H1 (cell line): Measurements from ENCODE around the gene MYO1G. TPM values are rescaled to one million over a fixed set of nuclear protein-coding genes. Genes with fewer than 3 reads are reported as not detected.

Experiments
- CTCF ChIA-PET: fragments of 300-600 bp; sonication (Branson Sonifier 250); formaldehyde crosslinking; loops from one replicate; lab custom pipeline; 2021; ENCODE audit not compliant: partially characterized antibody; lab: Charles Lee
- POLR2A ChIA-PET: fragments of 300-600 bp; sonication (Branson Sonifier 250); formaldehyde crosslinking; loops from one replicate; lab custom pipeline; 2021; ENCODE audit warnings: inconsistent platforms; ENCODE audit not compliant: partially characterized antibody; lab: Charles Lee
- DNase-seq, 2 experiments: peaks; one replicate each; pipeline versions ENCODE4 v3.0.0 to v3.0.0-alpha.2; 2010 to 2022; ENCODE audit warnings: low spot score in 2 of 2, low read depth in 1 of 2, mixed read lengths in 1 of 2
- FAIRE-seq: peaks from 2 replicates; lab custom pipeline; 2011; peaks lifted over from hg19 to GRCh38; lab: Jason Lieb, UNC
- H2AFZ ChIP-seq: 2 replicates; pipeline ENCODE4 v1.8.1; 2012; ENCODE audit warnings: low read length, inconsistent platforms
- H2AK5ac ChIP-seq: 2 replicates; pipeline ENCODE4 v1.6.1; 2013; ENCODE audit warnings: low read depth, low read length
- H2BK120ac ChIP-seq: replicated peaks from 2 replicates; pipeline ENCODE3; 2013; ENCODE audit warnings: low read depth, low read length, inconsistent platforms
- H2BK12ac ChIP-seq: 2 replicates; pipeline ENCODE4 v1.6.1; 2013; ENCODE audit warnings: low read depth, low read length
- H2BK15ac ChIP-seq: 2 replicates; pipeline ENCODE4 v1.6.1; 2013; ENCODE audit warnings: low read length
- H2BK20ac ChIP-seq: 2 replicates; pipeline ENCODE4 v1.6.1; 2013; ENCODE audit warnings: low read length
- H2BK5ac ChIP-seq: 2 replicates; pipeline ENCODE4 v1.6.1; 2013; ENCODE audit warnings: low read depth, low read length
- H3K14ac ChIP-seq: 2 replicates; pipeline ENCODE4 v1.6.1; 2013; ENCODE audit warnings: inconsistent platforms; ENCODE audit not compliant: insufficient read length
- H3K18ac ChIP-seq: 2 replicates; pipeline ENCODE4 v1.6.1; 2013; ENCODE audit warnings: low read length; ENCODE audit errors: extremely low read depth
- H3K23ac ChIP-seq: 2 replicates; pipeline ENCODE4 v1.6.1; 2013; ENCODE audit warnings: inconsistent platforms; ENCODE audit not compliant: insufficient read length
- H3K23me2 ChIP-seq: 2 replicates; pipeline ENCODE4 v1.6.1; 2013; ENCODE audit warnings: low read depth, low read length
- H3K27ac ChIP-seq: 2 replicates; pipeline ENCODE4 v1.6.1; 2011; ENCODE audit warnings: low read depth, low read length, inconsistent platforms
- H3K27me3 ChIP-seq, 4 experiments: replicated peaks in 1 of 4; 1 replicate in 1 of 4; 2 replicates in 3 of 4; pipeline versions ENCODE4 v1.6.1 to v1.8.1; 2011 to 2013; ENCODE audit warnings: low read length in 3 of 4, mild to moderate bottlenecking in 3 of 4, inconsistent platforms in 2 of 4, mixed read lengths in 2 of 4, moderate library complexity in 1 of 4; ENCODE audit not compliant: control insufficient read depth in 3 of 4, insufficient read depth in 3 of 4; ENCODE audit errors: extremely low read depth in 1 of 4
- H3K36me3 ChIP-seq, 4 experiments: 2 replicates each; pipeline versions ENCODE4 v1.6.1 to v1.8.1; 2011 to 2013; ENCODE audit warnings: mild to moderate bottlenecking in 4 of 4, low read length in 3 of 4, moderate library complexity in 2 of 4, control low read depth in 1 of 4, inconsistent platforms in 1 of 4; ENCODE audit not compliant: insufficient read depth in 4 of 4, control insufficient read depth in 2 of 4
- H3K4ac ChIP-seq: replicated peaks from 2 replicates; pipeline ENCODE3; 2013; ENCODE audit warnings: low read length, low read depth, mixed read lengths, inconsistent platforms; ENCODE audit not compliant: insufficient read length
- H3K4me1 ChIP-seq, 4 experiments: replicated peaks in 1 of 4; 1 replicate in 1 of 4; 2 replicates in 3 of 4; pipeline versions ENCODE4 v1.6.1 to v1.8.1; 2011 to 2013; ENCODE audit warnings: low read length in 3 of 4, inconsistent platforms in 2 of 4, mixed read lengths in 1 of 4; ENCODE audit not compliant: insufficient read depth in 4 of 4, control insufficient read depth in 3 of 4
- H3K4me2 ChIP-seq, 2 experiments: 2 replicates each; pipeline versions ENCODE4 v1.6.1 to v1.8.1; 2011 to 2013; ENCODE audit warnings: low read depth in 2 of 2, low read length in 2 of 2, control low read depth in 1 of 2, inconsistent platforms in 1 of 2, mild to moderate bottlenecking in 1 of 2; ENCODE audit not compliant: insufficient read depth in 1 of 2
- H3K4me3 ChIP-seq, 4 experiments: fragments of 200-600, 300-600 bp in 1 of 4; sonication (generic), shearing (Covaris generic), sonication (Bioruptor Twin) in 1 of 4; 2 replicates each; pipeline versions ENCODE4 v1.5.1 to v1.8.1; 2011 to 2016; ENCODE audit warnings: low read length in 4 of 4, low read depth in 3 of 4, control low read depth in 2 of 4, inconsistent platforms in 2 of 4, mild to moderate bottlenecking in 2 of 4, mixed read lengths in 1 of 4, moderate library complexity in 1 of 4; ENCODE audit not compliant: insufficient read depth in 2 of 4; ENCODE audit errors: extremely low read depth in 1 of 4
- H3K56ac ChIP-seq: replicated peaks from 2 replicates; pipeline ENCODE3; 2013; ENCODE audit warnings: low read depth, mild to moderate bottlenecking, mixed read lengths, low read length, inconsistent platforms; ENCODE audit not compliant: insufficient read length
- H3K79me1 ChIP-seq: 2 replicates; pipeline ENCODE4 v1.6.1; 2013; ENCODE audit warnings: low read depth, low read length, control low read depth
- H3K79me2 ChIP-seq, 2 experiments: 2 replicates each; pipeline versions ENCODE4 v1.6.1 to v1.8.1; 2012 to 2013; ENCODE audit warnings: low read length in 2 of 2, mild to moderate bottlenecking in 2 of 2, inconsistent platforms in 1 of 2; ENCODE audit not compliant: insufficient read depth in 2 of 2, control insufficient read depth in 1 of 2
- H3K9ac ChIP-seq, 4 experiments: replicated peaks in 1 of 4; 1 replicate in 1 of 4; 2 replicates in 3 of 4; pipeline versions ENCODE4 v1.6.1 to v1.8.1; 2011 to 2013; ENCODE audit warnings: low read depth in 3 of 4, low read length in 3 of 4, control low read depth in 2 of 4, mild to moderate bottlenecking in 2 of 4, moderate library complexity in 2 of 4, inconsistent platforms in 1 of 4; ENCODE audit errors: extremely low read depth in 1 of 4
- H3K9me3 ChIP-seq, 2 experiments: 2 replicates each; pipeline versions ENCODE4 v1.6.1 to v1.8.1; 2012 to 2013; ENCODE audit warnings: mild to moderate bottlenecking in 2 of 2, moderate library complexity in 2 of 2, control low read depth in 1 of 2, inconsistent platforms in 1 of 2, low read depth in 1 of 2, low read length in 1 of 2, mixed read lengths in 1 of 2; ENCODE audit not compliant: insufficient read depth in 2 of 2
- H4K20me1 ChIP-seq, 2 experiments: replicated peaks in 1 of 2; 2 replicates each; pipeline versions ENCODE3 to v1.8.1; 2011 to 2013; ENCODE audit warnings: inconsistent platforms in 2 of 2, low read length in 2 of 2, mild to moderate bottlenecking in 1 of 2; ENCODE audit not compliant: insufficient read depth in 2 of 2, control insufficient read depth in 1 of 2
- H4K5ac ChIP-seq: 2 replicates; pipeline ENCODE4 v1.6.1; 2013; ENCODE audit warnings: low read length, low read depth, mixed read lengths, inconsistent platforms; ENCODE audit not compliant: insufficient read length
- H4K8ac ChIP-seq: 2 replicates; pipeline ENCODE4 v1.8.0; 2013; ENCODE audit warnings: mild to moderate bottlenecking, moderate library complexity, low read length, inconsistent platforms; ENCODE audit not compliant: insufficient read depth; ENCODE audit errors: extremely low read depth
- H4K91ac ChIP-seq: replicated peaks from 2 replicates; pipeline ENCODE3; 2013; ENCODE audit warnings: low read length, mixed read lengths, inconsistent platforms; ENCODE audit not compliant: insufficient read length
- BCL11A ChIP-seq, 2 experiments: IDR thresholded peaks; one replicate each; pipeline ENCODE4 v1.6.1; 2011; ENCODE audit warnings: low read depth in 2 of 2, low read length in 2 of 2, mild to moderate bottlenecking in 2 of 2
- CBX8 ChIP-seq: fragments of 300-800, 300-1000 bp; sonication (generic); IDR thresholded peaks from 2 replicates; pipeline ENCODE4 v1.7.1; 2016; ENCODE audit warnings: low read depth, low read length, borderline replicate concordance
- GABPA ChIP-seq: IDR thresholded peaks from 2 replicates; pipeline ENCODE4 v1.6.1; 2011; ENCODE audit warnings: mild to moderate bottlenecking, low read length, moderate library complexity, borderline replicate concordance; ENCODE audit not compliant: insufficient read depth
- HDAC2 ChIP-seq, 2 experiments: fragments of 300-600 bp in 1 of 2; sonication (generic) in 1 of 2; IDR thresholded peaks; 2 replicates each; pipeline ENCODE4 v1.6.1; 2011 to 2012; ENCODE audit warnings: low read depth in 2 of 2, low read length in 2 of 2, mild to moderate bottlenecking in 2 of 2, moderate library complexity in 2 of 2, borderline replicate concordance in 1 of 2, inconsistent platforms in 1 of 2
- HDAC6 ChIP-seq: IDR thresholded peaks from one replicate; pipeline ENCODE4 v1.7.1; 2012; ENCODE audit warnings: low read depth, mild to moderate bottlenecking, inconsistent platforms, low read length, moderate library complexity
- KDM1A ChIP-seq: fragments of 200-600, 300-600 bp; sonication (generic); IDR thresholded peaks from 2 replicates; pipeline ENCODE4 v1.7.1; 2016; ENCODE audit warnings: mild to moderate bottlenecking, low read length, borderline replicate concordance
- RAD21 ChIP-seq, 2 experiments: IDR thresholded peaks in 1 of 2; conservative IDR thresholded peaks in 1 of 2; 2 replicates each; pipeline ENCODE4 v1.6.1; 2011; ENCODE audit warnings: low read depth in 2 of 2, low read length in 2 of 2, improper control_type of control experiment in 1 of 2, inconsistent platforms in 1 of 2, mild to moderate bottlenecking in 1 of 2, moderate library complexity in 1 of 2
- TBP ChIP-seq: IDR thresholded peaks from 2 replicates; pipeline ENCODE4 v1.6.1; 2011; ENCODE audit warnings: low read depth, low read length, improper control_type of control experiment
- TEAD4 ChIP-seq: IDR thresholded peaks from 2 replicates; pipeline ENCODE4 v1.6.1; 2012; ENCODE audit warnings: low read depth, low read length, inconsistent platforms, mixed read lengths
- WGBS, 2 experiments: shearing (Covaris generic) in 1 of 2; methylation state at CpG; one replicate each; pipeline versions ENCODE4 v1.1.6 to v1.1.7; 2013 to 2015; ENCODE audit warnings: low lambda C conversion rate in 2 of 2, mixed read lengths in 2 of 2, inconsistent platforms in 1 of 2, low coverage in 1 of 2, missing lambda C conversion rate in 1 of 2; ENCODE audit not compliant: insufficient replicate concordance in 2 of 2, insufficient coverage in 1 of 2, insufficient read length in 1 of 2; ENCODE audit errors: extremely low coverage in 1 of 2, missing lambda C conversion rate in 1 of 2; 5-methylcytosine and 5-hydroxymethylcytosine counted together
- polyA plus RNA-seq, 7 experiments: library from polyadenylated mRNA; depleted of rRNA in 3 of 7; stranded (reverse) in 5 of 7; unstranded in 2 of 7; fragments of >200 nt in 5 of 7; fragments of 200-250 nt in 2 of 7; gene quantifications; 1 replicate in 5 of 7; 2 replicates in 1 of 7; 4 replicates in 1 of 7; pipeline versions ENCODE4 v1.2.1 to v1.2.3, GENCODE V29; 2011 to 2013; ENCODE audit warnings: missing spikeins in 2 of 7, mixed read lengths in 2 of 7
- total RNA-seq: library from RNA; stranded (reverse); fragmentation: NEBNext Ultra II Directional; extraction: Animal tissue kit (Norgen Biotek cat#: 25700); gene quantifications from 2 replicates; pipeline ENCODE4 v1.2.1, GENCODE V29; 2021
- TF ChIP-seq, protein P1 (sequence below): IDR thresholded peaks from 2 replicates; pipeline ENCODE4 v1.6.1; 2012; ENCODE audit warnings: inconsistent platforms

Gene MYO1G
- total and polyA plus RNA-seq, 2 of the 8 experiments (the other 6 are each of a cell fraction or from before 2014, with no cell fraction given): 0.08 to 0.19 TPM

DNA sequence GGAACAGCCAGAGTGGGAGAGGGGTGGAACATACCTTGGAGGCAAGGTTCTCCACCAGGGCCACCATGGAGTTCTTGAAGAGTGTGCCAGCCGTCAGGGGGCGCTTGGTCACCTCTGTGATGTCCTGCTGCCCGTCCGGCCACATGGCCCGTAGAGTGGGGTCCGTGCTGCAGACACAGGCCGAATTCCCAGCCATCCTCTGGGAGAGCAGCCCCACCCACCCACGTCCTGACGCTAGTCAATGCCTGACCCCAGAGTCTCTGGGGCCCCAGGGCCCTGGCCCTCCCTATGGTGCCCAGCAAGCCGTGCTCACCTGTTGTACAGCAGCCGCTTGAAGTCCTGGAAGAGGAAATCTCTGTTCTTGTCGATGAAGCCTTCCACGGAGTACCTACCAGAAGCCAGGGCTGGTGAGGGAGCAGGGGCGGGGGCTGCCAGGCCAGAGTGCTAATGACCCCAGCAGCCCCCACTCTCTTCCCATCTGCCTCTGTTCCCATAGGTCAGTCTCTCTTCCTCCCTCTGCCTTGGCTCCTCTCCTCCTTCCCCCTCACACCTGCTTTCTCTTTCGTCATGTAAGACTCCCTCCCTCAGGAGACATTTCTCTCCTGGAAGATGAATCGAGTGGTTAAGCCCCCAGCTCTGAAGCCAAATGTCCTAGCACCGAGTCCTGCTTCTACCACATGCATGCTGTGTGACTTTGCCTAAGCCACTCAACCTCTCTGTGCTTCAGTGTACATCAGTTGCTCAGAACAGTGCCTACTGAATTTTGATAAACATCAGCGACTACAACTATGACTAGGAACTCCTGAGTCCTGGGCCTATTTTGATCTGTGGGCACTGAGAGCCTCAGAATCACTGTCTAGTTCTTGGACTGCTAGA is 11.0 kb downstream of the MYO1G start:
- DNase-seq (peak in 1 of 2 experiments; percentile 72), FAIRE-seq (no peak)
- no peak overlapping the region for H3K9ac ChIP-seq
- H2AFZ ChIP-seq: no peak overlapping the region
- H3K23me2 ChIP-seq: peaks cover 1% of the 10 kb centered on the region; the same call in 1 of the 2 replicates
- no peak overlapping the region for H3K27ac ChIP-seq
- H3K4ac ChIP-seq: no peak overlapping the region
- no peak overlapping the region for H3K56ac ChIP-seq
- no peak overlapping the region for H4K5ac ChIP-seq
- 84% methylated on average over 18 of the region's 18 CpGs; no CpG with 5 or more reads in 1 of the 2 experiments for WGBS, 2 experiments
- peak overlapping the region; percentile 41; the same call in 1 of the 2 replicates for H4K8ac ChIP-seq
- H2BK20ac ChIP-seq: no peak overlapping the region; the same call in 1 of the 2 replicates
- no peak overlapping the region for H2BK120ac ChIP-seq
- ChIA-PET CTCF (interaction anchor here (1.2 kb wide), 1 partner anchor 168 kb away, joined by 7 read pairs; no protein-coding TSS in a partner anchor), POLR2A (interaction anchor here (17.9 kb wide), 1 partner anchor 15 kb away, joined by 327 read pairs; the partner anchor contains the start of gene MYO1G)
- no peaks in the 10 kb centered on the region for H3K79me1 ChIP-seq
- no peak overlapping the region for H3K14ac ChIP-seq
- H3K36me3 ChIP-seq: no peaks in the 10 kb centered on the region
- H3K4me2 ChIP-seq: no peak overlapping the region
- H4K20me1 ChIP-seq: no peaks in the 10 kb centered on the region
- H3K79me2 ChIP-seq: no peaks in the 10 kb centered on the region
- H2AK5ac ChIP-seq: no peak overlapping the region
- no peak overlapping the region for H4K91ac ChIP-seq
- no peak overlapping the region for H3K23ac ChIP-seq
- no peak overlapping the region for H2BK12ac ChIP-seq
- H3K4me3 ChIP-seq: no peak overlapping the region
- H2BK5ac ChIP-seq: no peak overlapping the region
- H3K27me3 ChIP-seq: peaks cover 1 to 15% (median 9%) of the 10 kb centered on the region in 4 experiments; a peak in 6 of 7 replicates
- no peak overlapping the region; the same call in 1 of the 2 replicates for H3K18ac ChIP-seq
- peaks cover 0 to 5% (median 1%) of the 10 kb centered on the region in 4 experiments; a peak in 4 of 7 replicates for H3K4me1 ChIP-seq
- H3K9me3 ChIP-seq: no peaks in the 10 kb centered on the region
- H2BK15ac ChIP-seq: no peak overlapping the region
- TF ChIP-seq KDM1A (peak; percentile 91), GABPA (no peak), HDAC6 (no peak), TEAD4 (no peak), RAD21 (IDR thresholded peaks at IDR 0.05 in 1 of 2, conservative IDR thresholded peaks at IDR 0.05 in 1 of 2; ENCODE audit: low read depth in 2 of 2, low read length in 2 of 2) (peak; percentile 45 to 62), CBX8 (no peak), HDAC2 (IDR thresholded peaks at IDR 0.05; ENCODE audit: borderline replicate concordance in 1 of 2, low read depth in 2 of 2, low read length in 2 of 2) (peak in 1 of 2 experiments; percentile 55; a peak in 1 of 4 replicates), BCL11A (IDR thresholded peaks at IDR 0.05; ENCODE audit: low read depth in 2 of 2, low read length in 2 of 2) (no peak), TBP (no peak)
- TF ChIP-seq, protein P1, sequence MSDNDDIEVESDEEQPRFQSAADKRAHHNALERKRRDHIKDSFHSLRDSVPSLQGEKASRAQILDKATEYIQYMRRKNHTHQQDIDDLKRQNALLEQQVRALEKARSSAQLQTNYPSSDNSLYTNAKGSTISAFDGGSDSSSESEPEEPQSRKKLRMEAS: peak; percentile 86
